IPS-15b (cell line): ENCODE data around the gene PHAF1.

Source experiments
- H3K27me3 ChIP-seq: one replicate; pipeline ENCODE4 v1.6.1; 2013; ENCODE audit warnings: low read length; ENCODE audit not compliant: control insufficient read depth, insufficient read depth
- H3K36me3 ChIP-seq: one replicate; pipeline ENCODE4 v1.6.1; 2013; ENCODE audit warnings: low read length; ENCODE audit not compliant: control insufficient read depth, insufficient read depth
- H3K4me1 ChIP-seq: one replicate; pipeline ENCODE4 v1.6.1; 2013; ENCODE audit warnings: mild to moderate bottlenecking, low read length; ENCODE audit not compliant: control insufficient read depth, insufficient read depth
- H3K4me3 ChIP-seq: one replicate; pipeline ENCODE4 v1.5.1; 2013; ENCODE audit warnings: low read depth, low read length
- H3K9ac ChIP-seq: one replicate; pipeline ENCODE4 v1.6.1; 2013; ENCODE audit warnings: low read depth, mild to moderate bottlenecking, low read length
- H3K9me3 ChIP-seq: one replicate; pipeline ENCODE4 v1.6.1; 2013; ENCODE audit warnings: mild to moderate bottlenecking, low read length; ENCODE audit not compliant: control insufficient read depth, insufficient read depth

The PHAF1 gene

GRCh38 chr16:67158637-67159600 lies 49.2 kb downstream of the PHAF1 start:
- H3K36me3 ChIP-seq, result no peaks in the 10 kb centered on the region
- H3K27me3 ChIP-seq, result peaks cover 95% of the 10 kb centered on the region
- peak overlapping the region; percentile 71 for H3K4me3 ChIP-seq
- no peaks in the 10 kb centered on the region for H3K9me3 ChIP-seq
- no peak overlapping the region for H3K9ac ChIP-seq
- peaks cover 2% of the 10 kb centered on the region for H3K4me1 ChIP-seq

- no peaks in the 10 kb centered on the region for H3K36me3 ChIP-seq
- H3K4me3 ChIP-seq, result peak overlapping the region; percentile 35
- H3K27me3 ChIP-seq, result peaks cover 95% of the 10 kb centered on the region
- H3K9me3 ChIP-seq, result no peaks in the 10 kb centered on the region
- H3K4me1 ChIP-seq, result peaks cover 3% of the 10 kb centered on the region
- H3K9ac ChIP-seq, result no peak overlapping the region
These were observed 51.9 kb downstream of the PHAF1 start for GRCh38 chr16:67161595-67162058.

GRCh38 chr16:67162506-67163163 lies 52.9 kb downstream of the PHAF1 start:
- no peaks in the 10 kb centered on the region for H3K9me3 ChIP-seq
- peaks cover 6% of the 10 kb centered on the region for H3K4me1 ChIP-seq
- no peak overlapping the region for H3K9ac ChIP-seq
- H3K36me3 ChIP-seq, result no peaks in the 10 kb centered on the region
- peaks cover 95% of the 10 kb centered on the region for H3K27me3 ChIP-seq
- peak overlapping the region; percentile 48 for H3K4me3 ChIP-seq

GRCh38 chr16:67163164-67163998 lies 53.6 kb downstream of the PHAF1 start:
- Histone ChIP-seq H3K27me3 (peaks cover 95% of the 10 kb centered on the region), H3K4me1 (peaks cover 6% of the 10 kb centered on the region)

GRCh38 chr16:67163999-67164558 lies 54.3 kb downstream of the PHAF1 start:
- Histone ChIP-seq H3K4me1 (peaks cover 6% of the 10 kb centered on the region), H3K4me3 (peak overlapping the region; percentile 48), H3K36me3 (no peaks in the 10 kb centered on the region), H3K27me3 (peaks cover 95% of the 10 kb centered on the region), H3K9me3 (no peaks in the 10 kb centered on the region), H3K9ac (no peak overlapping the region)

More at GRCh38 chr16:67163164-67163998, 53.6 kb downstream of the PHAF1 start:
- Histone ChIP-seq H3K4me3 (peak overlapping the region; percentile 48), H3K9me3 (no peaks in the 10 kb centered on the region), H3K36me3 (no peaks in the 10 kb centered on the region), H3K9ac (no peak overlapping the region)

- Histone ChIP-seq H3K27me3 (peaks cover 94% of the 10 kb centered on the region), H3K9me3 (no peaks in the 10 kb centered on the region), H3K4me3 (peak within 1 kb of the TSS; percentile 48), H3K9ac (no peak within 1 kb of the TSS), H3K4me1 (peaks cover 6% of the 10 kb centered on the region), H3K36me3 (no peaks in the 10 kb centered on the region)
These were observed 54.9 kb downstream of the PHAF1 start, which contains the start of gene HSF4 for GRCh38 chr16:67164599-67165061. TSS of gene HSF4 (plus strand) at chr16:67164745. CDS start at chr16:67164812, 67 bp downstream.

GRCh38 chr16:67165121-67166078 lies 55.7 kb downstream of the PHAF1 start:
- peak overlapping the region; percentile 43 for H3K4me3 ChIP-seq

GRCh38 chr16:67166110-67166547 lies 56.4 kb downstream of the PHAF1 start:
- Histone ChIP-seq H3K36me3 (no peaks in the 10 kb centered on the region), H3K9me3 (no peaks in the 10 kb centered on the region), H3K4me1 (peaks cover 9% of the 10 kb centered on the region), H3K9ac (no peak overlapping the region), H3K27me3 (peaks cover 90% of the 10 kb centered on the region), H3K4me3 (peak overlapping the region; percentile 37)

More at GRCh38 chr16:67165121-67166078, 55.7 kb downstream of the PHAF1 start:
- H3K9ac ChIP-seq, result no peak overlapping the region
- no peaks in the 10 kb centered on the region for H3K9me3 ChIP-seq
- peaks cover 6% of the 10 kb centered on the region for H3K4me1 ChIP-seq
- peaks cover 91% of the 10 kb centered on the region for H3K27me3 ChIP-seq
- H3K36me3 ChIP-seq, result no peaks in the 10 kb centered on the region

- H3K27me3 ChIP-seq, result peaks cover 90% of the 10 kb centered on the region
- H3K9me3 ChIP-seq, result no peaks in the 10 kb centered on the region
- H3K4me1 ChIP-seq, result peaks cover 9% of the 10 kb centered on the region
- H3K36me3 ChIP-seq, result no peaks in the 10 kb centered on the region
- H3K4me3 ChIP-seq, result peak overlapping the region; percentile 37
- no peak overlapping the region for H3K9ac ChIP-seq
These were observed 56.9 kb downstream of the PHAF1 start for GRCh38 chr16:67166598-67167168.

- Histone ChIP-seq H3K4me3 (no peak overlapping the region), H3K4me1 (peaks cover 9% of the 10 kb centered on the region), H3K9me3 (no peaks in the 10 kb centered on the region), H3K27me3 (peaks cover 90% of the 10 kb centered on the region), H3K9ac (no peak overlapping the region), H3K36me3 (no peaks in the 10 kb centered on the region)
These were observed 57.8 kb downstream of the PHAF1 start for GRCh38 chr16:67167588-67167987.
